ENCODE data around the gene MYL4. TPM values are rescaled to one million over a fixed set of nuclear protein-coding genes. Genes with fewer than 3 reads are reported as not detected.

Gene MYL4
- total RNA-seq, 1 donor from 2014 or later, result not detected

GRCh38 chr17:47253541-47254402 lies 44.6 kb downstream of the MYL4 start, which contains the start of gene ITGB3:
Gene ITGB3, plus strand, starts transcription at chr17:47253827. Its CDS starts 35 bp downstream, at chr17:47253862.
- Histone ChIP-seq H3K36me3 (ENCODE audit: control insufficient read depth, insufficient read depth, low read length) (peaks cover 5% of the 10 kb centered on the region), H3K4me3 (ENCODE audit: low read depth, low read length) (peak within 1 kb of the TSS; percentile 97), H3K27me3 (ENCODE audit: control insufficient read depth, insufficient read depth, low read length) (no peaks in the 10 kb centered on the region)
- peak; percentile 35 for TF ChIP-seq CTCF (IDR thresholded peaks at IDR 0.05; ENCODE audit: insufficient read depth, low read length, poor library complexity, severe bottlenecking)
- no peak for DNase-seq (ENCODE audit: low read depth)

- Histone ChIP-seq H3K36me3 (ENCODE audit: control insufficient read depth, insufficient read depth, low read length) (peaks cover 5% of the 10 kb centered on the region), H3K27me3 (ENCODE audit: control insufficient read depth, insufficient read depth, low read length) (no peaks in the 10 kb centered on the region), H3K4me3 (ENCODE audit: low read depth, low read length) (peak overlapping the region; percentile 97)
- no peak for TF ChIP-seq CTCF (IDR thresholded peaks at IDR 0.05; ENCODE audit: insufficient read depth, low read length, poor library complexity, severe bottlenecking)
- no peak for DNase-seq (ENCODE audit: low read depth)
These were observed 45.3 kb downstream of the MYL4 start for GRCh38 chr17:47254403-47254943.

- Histone ChIP-seq H3K36me3 (ENCODE audit: control insufficient read depth, insufficient read depth, low read length) (peaks cover 5% of the 10 kb centered on the region), H3K4me3 (ENCODE audit: low read depth, low read length) (peak overlapping the region; percentile 97), H3K27me3 (ENCODE audit: control insufficient read depth, insufficient read depth, low read length) (no peaks in the 10 kb centered on the region)
- DNase-seq (ENCODE audit: low read depth), result peak; percentile 88
- TF ChIP-seq CTCF (IDR thresholded peaks at IDR 0.05; ENCODE audit: insufficient read depth, low read length, poor library complexity, severe bottlenecking), result no peak
These were observed 48.6 kb downstream of the MYL4 start for GRCh38 chr17:47257651-47258339.

GRCh38 chr17:47262586-47262985 lies 53.4 kb downstream of the MYL4 start:
- no peaks in the 10 kb centered on the region for H3K27me3 ChIP-seq (ENCODE audit: control insufficient read depth, insufficient read depth, low read length)
- H3K4me3 ChIP-seq (ENCODE audit: low read depth, low read length), result no peak overlapping the region
- DNase-seq (ENCODE audit: low read depth), result no peak
- TF ChIP-seq CTCF (IDR thresholded peaks at IDR 0.05; ENCODE audit: insufficient read depth, low read length, poor library complexity, severe bottlenecking), result no peak
- H3K36me3 ChIP-seq (ENCODE audit: control insufficient read depth, insufficient read depth, low read length), result peaks cover 3% of the 10 kb centered on the region

GRCh38 chr17:47264166-47264565 lies 55.0 kb downstream of the MYL4 start:
- H3K36me3 ChIP-seq (ENCODE audit: control insufficient read depth, insufficient read depth, low read length), result peaks cover 2% of the 10 kb centered on the region
- H3K27me3 ChIP-seq (ENCODE audit: control insufficient read depth, insufficient read depth, low read length), result no peaks in the 10 kb centered on the region
- no peak overlapping the region for H3K4me3 ChIP-seq (ENCODE audit: low read depth, low read length)
- DNase-seq (ENCODE audit: low read depth), result no peak
- TF ChIP-seq CTCF (IDR thresholded peaks at IDR 0.05; ENCODE audit: insufficient read depth, low read length, poor library complexity, severe bottlenecking), result no peak
